NT2/D1 (cell line): ENCODE results near the gene ZBTB40.

Experiments
- SUZ12 ChIP-seq: IDR thresholded peaks from 2 replicates; pipeline ENCODE4 v1.6.1; 2011; ENCODE audit not compliant: insufficient read length, insufficient read depth; ENCODE audit errors: extremely low read depth
- YY1 ChIP-seq: IDR thresholded peaks from 2 replicates; pipeline ENCODE4 v1.6.1; 2011; ENCODE audit not compliant: insufficient read length, insufficient read depth

DNA sequence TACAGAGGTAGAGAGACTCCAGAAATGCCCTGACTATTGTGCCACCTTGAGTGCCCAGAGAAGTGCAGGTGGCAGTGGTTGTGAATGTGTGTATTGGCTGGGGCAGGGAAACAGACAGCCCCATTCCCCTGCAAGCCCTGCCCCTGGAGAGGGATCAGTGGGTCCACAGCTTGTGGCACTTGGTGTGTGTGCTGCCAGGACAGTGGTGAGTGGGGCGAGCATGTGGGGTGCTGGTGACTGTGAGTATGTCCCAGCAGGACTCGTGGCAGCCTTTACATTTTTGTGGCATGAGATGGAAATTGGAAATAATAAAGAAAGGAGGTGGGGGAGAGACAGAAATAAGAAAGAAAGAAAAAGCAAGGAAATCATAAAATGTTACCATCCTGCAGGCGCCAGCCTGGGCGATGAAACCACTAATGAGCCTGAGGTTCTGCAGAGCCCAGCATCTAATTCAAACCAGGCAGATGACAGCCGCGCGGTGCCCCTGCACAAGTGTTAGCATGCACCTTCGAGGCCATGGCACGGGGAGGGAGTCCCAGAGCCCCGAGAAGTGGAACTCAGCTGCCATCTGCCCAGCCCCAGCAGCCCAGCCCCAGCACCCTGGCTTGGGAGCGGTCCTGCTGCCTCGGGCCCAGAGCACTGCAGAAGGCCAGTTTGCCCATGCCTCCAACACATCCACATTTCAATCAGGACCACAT lies 49.1 kb upstream of the ZBTB40 start:
- TF ChIP-seq YY1: no peak
- TF ChIP-seq SUZ12: no peak
